Kasumi-1 (cell line): ENCODE data around the gene TPRG1L.
A peak's percentile ranks its signal among the peaks of the same experiment; 100 is the strongest.
"Not testable (repeated sequence)": the region's sequence is repeated elsewhere in the genome, so short reads cannot be mapped to it uniquely, and the experiment has no call there.

Source experiments
- DNase-seq, 2 experiments: peaks; one replicate each; lab custom pipeline; 2025; lab: John Stamatoyannopoulos, UW

The TPRG1L gene

DNA sequence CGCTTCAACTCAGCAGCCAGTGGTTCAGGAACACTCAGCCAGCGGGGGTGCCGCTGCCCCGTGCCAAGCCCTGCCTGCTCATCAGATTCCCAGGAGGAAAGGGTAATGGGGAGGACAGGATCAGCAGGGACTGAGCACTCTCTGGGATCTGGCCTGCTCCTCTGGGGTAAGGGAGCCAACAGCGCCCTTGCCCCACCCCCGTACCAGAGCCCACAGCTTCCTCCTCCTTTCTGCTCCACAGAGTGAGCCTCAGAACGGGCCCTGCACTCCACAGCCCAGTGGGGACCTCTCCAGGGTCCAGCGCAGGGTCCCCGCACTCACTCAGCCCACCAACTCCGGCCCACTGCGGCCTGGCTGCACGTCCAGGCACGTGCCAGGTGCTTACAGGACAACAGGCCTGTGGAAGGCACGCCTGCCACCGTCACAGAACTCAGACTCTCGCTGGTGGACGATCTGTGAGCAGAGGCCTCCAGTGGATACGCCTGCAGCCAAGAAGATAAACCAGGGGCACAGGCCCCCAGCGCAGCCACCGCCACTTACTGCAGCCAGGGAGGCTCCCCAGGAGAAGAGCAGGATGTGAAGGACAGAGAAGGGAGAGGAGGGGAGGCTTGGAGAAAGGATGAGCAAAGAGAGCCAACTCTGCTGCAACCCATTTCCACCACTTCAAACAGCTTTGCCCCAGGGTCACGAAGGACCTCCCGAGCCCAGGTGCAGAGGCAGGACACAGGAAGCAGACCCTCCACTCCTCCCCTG is 15.6 kb upstream of the TPRG1L start:
- peak; percentile 61 to 63 for DNase-seq

GRCh38 chr1:3609769-3610526 is 14.9 kb upstream of the TPRG1L start:
- no peak for DNase-seq

- peak; percentile 63 to 75 for DNase-seq
Observed at GRCh38 chr1:3610527-3611169, 14.2 kb upstream of the TPRG1L start.

- peak; percentile 87 to 91 for DNase-seq
Observed at GRCh38 chr1:3611170-3612019, 13.4 kb upstream of the TPRG1L start, which contains the start of gene MEGF6. MEGF6 (minus strand) TSS chr1:3611508; CDS start chr1:3611268, 240 bp downstream.

- DNase-seq = peak in 1 of 2 experiments; percentile 11
Observed at GRCh38 chr1:3612123-3612522, 12.7 kb upstream of the TPRG1L start.

- peak; percentile 19 to 21 for DNase-seq
Observed at GRCh38 chr1:3614755-3615742, 9.8 kb upstream of the TPRG1L start.

DNA sequence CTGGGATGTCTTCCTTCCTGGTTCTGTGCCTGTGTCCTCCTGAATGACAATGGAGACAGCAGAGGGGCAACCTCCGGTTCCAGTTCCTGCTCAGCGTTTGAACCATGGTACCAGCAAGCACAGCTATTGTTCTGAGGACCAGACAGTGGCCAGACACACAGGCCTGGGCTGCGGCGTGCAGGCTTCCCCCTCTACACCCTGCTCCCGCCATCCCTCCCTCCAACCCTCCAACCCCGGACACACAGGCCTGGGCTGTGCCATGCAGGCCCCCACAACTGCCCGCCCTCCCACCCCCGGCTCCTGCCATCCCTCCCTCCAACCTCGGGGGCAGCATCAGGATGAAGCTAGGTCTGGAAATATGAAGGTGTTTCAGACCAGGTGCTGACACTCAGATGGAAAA is 8.0 kb upstream of the TPRG1L start:
- DNase-seq = no peak

DNA sequence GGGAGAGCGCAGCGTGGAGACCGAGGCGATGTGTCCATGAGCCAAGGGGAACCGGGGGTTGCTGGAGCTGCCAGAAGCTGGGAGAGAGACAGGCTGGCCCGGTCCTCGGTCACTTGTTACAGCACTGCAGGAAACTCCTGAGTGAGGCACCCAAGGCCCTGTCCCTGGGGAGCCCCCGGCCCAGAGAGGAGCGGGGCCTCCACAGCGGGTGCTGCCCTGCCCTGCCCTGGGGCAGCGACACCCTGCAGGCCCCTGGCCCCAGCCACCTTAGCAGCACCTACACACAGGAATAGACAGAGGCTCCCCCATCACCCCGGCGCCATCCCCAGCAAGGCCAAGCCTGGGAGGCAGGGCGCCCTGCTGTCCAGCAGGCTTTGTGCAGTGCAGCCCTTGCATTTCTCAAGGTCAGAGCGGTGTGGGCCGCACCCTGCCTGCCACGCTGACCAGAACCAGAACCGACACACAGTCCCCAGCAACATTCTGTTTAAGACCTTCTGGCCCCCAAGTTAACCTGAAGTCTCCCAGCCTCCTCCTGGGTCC is 6.9 kb upstream of the TPRG1L start:
- no peak for DNase-seq

DNA sequence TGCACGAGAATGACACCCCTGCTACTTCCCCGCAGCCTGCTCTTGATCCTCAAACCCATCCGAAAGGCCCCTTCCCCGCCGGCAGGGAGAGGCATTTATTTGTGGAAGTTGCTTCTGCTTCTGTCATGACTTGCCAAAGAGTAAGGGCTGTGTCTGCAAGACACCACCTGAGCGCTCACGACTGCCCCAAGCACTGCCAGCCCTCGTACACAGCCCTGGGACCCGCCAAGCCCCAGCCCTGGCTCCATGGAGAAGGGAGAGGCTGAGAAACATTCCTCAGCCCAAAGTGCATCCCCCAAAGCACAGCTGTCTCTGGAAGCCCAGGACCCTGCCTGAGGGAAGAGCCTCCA is 6.3 kb upstream of the TPRG1L start:
- no peak for DNase-seq

DNA sequence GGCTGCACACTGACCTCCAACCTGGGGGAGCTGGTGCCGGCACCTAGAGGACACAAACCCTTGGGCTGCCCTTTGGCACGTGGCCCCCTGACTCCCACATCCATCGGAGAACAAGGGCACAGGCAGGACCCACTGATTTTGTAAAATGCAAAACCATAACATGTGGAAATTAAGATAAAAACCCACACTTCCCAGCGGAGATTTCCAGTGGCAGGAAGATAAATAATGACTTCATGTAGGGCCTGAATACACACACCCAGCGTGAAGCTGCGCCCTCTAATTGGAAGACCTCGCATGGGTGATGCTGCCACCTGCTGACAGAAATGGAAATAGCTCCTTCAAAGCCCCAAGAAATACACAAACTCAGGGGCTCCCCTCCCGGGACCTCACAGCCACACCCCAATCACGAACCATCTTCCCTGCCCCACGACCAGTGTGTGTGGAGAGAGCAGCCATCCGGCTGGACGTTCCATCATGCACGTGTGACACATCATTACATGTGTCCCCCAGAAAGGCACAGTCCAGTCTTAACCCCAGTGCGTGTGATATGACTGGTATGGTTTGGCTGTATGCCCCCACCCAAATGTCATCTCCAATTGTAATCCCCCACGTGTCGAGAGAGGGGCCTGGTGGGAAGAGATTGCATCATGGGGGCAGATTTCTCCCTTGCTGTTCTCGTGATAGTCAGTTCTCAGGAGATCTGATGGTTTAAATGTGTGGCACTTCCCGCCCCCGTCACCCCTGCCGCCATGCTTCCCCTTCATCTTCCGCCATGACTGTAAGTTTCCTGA is 5.7 kb upstream of the TPRG1L start:
- peak; percentile 78 to 83 for DNase-seq

- DNase-seq = no peak
Observed at GRCh38 chr1:3620708-3621107, 4.1 kb upstream of the TPRG1L start.

GRCh38 chr1:3621151-3621671 is 3.6 kb upstream of the TPRG1L start:
- peak in 1 of 2 experiments; percentile 4 for DNase-seq

- DNase-seq = not testable (repeated sequence)
Observed at GRCh38 chr1:3622102-3622501, 2.7 kb upstream of the TPRG1L start.

DNA sequence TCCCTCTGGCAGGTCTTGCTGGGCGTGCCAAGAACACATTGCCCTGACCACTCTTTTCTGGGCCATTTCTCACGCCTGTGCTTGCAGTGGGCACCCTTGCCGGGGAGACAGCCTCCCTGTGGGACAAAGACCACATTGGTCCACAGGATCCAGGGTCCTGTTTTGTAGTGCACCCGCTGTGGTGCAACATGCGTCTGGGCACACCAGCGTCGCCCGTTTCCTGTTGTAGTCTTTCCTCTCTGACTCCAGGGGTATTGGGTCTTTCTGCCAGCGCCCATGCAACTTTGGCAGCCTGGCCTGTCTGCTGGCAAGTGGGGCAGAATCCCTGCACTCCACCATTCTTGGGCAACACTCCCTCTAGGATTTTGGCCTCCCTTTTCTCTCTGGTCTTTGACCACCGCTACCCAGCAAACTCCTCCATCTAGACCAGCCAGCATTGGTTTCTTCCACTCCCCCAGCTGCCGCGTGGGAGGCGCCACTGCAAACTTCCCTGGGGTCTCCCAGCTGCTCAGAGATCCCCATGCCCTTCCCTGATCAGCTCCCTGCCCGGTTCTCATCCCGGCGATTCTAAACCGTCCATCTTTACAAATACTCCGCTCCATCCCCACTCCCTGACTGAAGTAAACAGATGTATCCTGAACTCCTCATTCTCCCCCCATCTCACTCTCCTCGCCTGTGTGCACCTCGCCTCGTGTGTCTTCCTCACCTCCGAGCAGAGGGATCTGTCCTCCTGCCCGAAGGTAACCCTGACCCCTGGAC is 1.2 kb upstream of the TPRG1L start:
- DNase-seq = no peak

DNA sequence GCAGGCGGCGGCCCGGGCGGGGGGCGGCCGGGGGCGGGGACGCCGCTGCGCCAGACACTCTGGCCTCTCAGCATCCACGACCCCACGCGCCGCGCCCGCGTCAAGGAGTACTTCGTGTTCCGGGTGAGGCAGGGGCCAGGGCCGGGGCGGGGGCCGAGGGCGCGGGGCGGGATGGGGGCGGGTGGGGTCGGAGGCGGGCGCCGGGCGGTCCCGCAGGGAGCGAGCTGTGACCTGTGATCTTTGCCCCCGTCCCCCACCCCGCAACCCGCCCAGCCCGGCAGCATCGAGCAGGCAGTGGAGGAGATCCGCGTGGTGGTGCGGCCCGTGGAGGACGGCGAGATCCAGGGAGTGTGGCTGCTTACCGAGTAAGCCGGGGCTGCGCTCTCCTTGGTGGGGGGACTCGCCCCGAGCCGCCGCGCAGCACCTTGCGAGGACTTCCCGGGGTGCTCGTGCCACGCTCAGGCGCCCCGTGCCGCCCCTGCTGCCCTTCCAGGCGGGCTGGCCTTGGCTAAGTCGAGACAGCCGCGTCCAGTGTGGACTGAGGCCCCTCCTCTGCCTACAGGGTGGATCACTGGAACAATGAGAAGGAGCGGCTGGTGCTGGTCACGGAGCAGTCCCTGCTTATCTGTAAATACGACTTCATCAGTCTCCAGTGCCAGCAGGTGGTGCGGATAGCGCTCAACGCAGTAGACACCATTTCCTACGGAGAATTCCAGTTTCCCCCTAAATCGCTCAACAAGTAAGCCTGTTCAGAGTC is 514 bp downstream of the TPRG1L start:
- no peak for DNase-seq

DNA sequence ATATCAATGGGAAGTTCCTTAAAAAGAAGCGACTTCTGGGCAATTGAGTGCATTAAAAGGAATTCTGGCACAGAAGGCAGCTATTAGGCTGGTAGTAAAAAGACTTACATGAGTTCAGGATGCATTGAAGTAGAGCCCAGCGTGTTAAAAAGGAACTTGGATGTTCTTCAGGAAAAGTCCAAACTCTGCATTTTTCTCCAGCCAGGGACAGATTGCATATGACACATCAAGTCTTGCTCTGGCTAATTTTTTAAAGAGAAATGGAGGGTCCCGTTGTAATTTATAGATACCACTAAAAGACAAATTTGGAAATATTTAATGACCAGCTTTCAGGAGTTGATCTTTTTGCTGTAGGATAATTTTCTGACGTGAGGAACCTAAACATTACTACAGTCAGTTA is 1.2 kb downstream of the TPRG1L start:
- DNase-seq = no peak

GRCh38 chr1:3627515-3628253 is 2.9 kb downstream of the TPRG1L start:
- no peak for DNase-seq
